Lung microvascular endothelial cell (primary cell): Measurements from ENCODE around the gene ACSL3. TPM values are rescaled to one million over a fixed set of nuclear protein-coding genes. Genes with fewer than 3 reads are reported as not detected.

ENCODE experiments used
- DNase-seq, 2 donors: peaks; one replicate each; pipeline versions ENCODE4 v3.0.0 to v3.0.0-alpha.2; 2010; ENCODE audit warnings: low read depth in 2 of 2
- total RNA-seq: library from RNA; depleted of rRNA; stranded (reverse); fragments of >200 nt; gene quantifications from 2 replicates; pipeline ENCODE4 v1.2.1, GENCODE V29; 2014

Gene ACSL3
- total RNA-seq, 1 donor from 2014 or later: 109 TPM

DNA sequence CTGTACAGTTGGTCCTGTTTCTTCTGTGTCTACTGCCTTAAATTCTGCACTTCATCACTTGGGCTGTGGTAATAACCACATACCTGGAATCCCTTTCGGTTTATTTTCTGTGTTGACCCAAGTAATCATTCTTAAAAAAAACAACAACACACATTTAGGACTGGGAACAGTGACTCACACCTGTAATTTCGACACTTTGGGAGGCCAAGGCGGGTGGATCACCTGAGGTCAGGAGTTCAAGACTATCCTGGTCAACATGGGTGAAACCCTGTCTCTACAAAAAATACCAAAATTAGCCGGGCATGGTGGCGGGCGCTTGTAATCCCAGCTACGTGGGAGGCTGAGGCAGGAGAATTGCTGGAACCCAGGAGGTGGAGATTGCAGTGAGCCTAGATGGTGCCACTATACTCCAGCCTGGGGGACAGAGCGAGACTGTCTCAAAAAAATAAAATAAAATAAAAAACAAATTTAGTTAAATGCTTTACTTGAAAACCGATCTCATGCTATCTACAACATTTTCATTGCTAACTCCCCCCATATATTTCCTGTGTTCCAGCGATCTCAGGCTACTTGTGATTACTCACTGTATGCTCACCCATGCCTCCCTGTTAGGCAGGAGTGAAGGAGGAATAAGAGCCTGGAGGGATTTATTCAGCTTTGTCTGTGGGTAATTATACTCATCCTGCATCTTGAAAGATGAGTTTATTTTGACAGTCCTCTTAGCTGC is 18.2 kb downstream of the ACSL3 start:
- DNase-seq: peak in 1 of 2 donors; percentile 69

DNA sequence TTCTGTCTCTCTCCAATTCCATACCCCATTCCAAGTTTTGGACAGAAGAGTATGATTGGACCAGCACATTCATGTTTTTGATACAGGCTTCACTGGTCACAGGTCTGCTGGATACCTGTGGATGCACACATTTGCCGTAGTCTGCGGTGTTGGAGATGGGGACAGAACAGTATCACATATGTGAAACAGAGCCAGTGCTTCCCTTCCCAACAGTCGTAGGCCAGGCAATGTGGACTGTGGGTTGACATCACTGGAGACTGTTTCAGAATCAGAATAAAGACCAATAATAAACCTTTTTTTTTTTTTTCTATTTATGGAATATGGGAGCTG is 18.7 kb downstream of the ACSL3 start:
- DNase-seq: no peak

DNA sequence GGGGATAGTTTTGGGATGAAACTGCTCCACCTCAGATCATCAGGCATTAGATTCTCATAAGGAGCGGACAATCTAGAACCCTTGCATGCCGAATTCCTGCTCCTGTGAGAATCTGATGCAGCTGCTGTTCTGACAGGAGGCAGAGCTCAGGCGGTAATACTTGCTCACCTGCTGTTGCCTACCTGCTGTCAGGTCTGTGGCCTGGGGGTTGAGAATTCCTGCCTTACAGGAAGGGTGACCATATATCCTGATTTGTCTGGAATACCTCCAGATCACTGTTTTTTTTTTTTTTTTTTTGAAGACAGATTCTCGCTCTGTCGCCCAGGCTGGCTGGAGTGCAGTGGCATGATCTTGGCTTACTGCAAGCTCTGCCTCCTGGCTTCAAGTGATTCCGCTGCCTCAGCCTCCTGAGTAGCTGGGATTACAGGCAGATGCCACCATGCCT is 21.7 kb downstream of the ACSL3 start:
- no peak for DNase-seq

DNA sequence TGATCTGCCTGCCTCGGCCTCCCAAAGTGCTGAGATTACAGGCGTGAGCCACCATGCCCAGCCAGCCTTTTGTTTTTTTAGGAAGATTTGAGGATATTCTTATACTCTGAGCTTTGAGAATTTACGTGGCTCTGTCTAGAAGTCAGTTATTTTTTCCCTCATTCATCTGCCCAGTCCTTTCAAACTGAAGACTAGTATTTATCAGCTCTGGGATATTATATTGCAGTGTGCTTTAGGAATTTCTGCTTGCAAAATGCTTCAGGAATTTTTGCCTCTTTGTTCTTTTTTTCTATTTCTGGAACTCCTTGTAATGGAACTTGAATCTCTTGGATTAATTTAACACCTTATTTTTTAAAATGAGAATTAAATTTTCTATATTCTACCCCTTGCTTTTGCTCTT is 22.6 kb downstream of the ACSL3 start:
- DNase-seq: no peak

DNA sequence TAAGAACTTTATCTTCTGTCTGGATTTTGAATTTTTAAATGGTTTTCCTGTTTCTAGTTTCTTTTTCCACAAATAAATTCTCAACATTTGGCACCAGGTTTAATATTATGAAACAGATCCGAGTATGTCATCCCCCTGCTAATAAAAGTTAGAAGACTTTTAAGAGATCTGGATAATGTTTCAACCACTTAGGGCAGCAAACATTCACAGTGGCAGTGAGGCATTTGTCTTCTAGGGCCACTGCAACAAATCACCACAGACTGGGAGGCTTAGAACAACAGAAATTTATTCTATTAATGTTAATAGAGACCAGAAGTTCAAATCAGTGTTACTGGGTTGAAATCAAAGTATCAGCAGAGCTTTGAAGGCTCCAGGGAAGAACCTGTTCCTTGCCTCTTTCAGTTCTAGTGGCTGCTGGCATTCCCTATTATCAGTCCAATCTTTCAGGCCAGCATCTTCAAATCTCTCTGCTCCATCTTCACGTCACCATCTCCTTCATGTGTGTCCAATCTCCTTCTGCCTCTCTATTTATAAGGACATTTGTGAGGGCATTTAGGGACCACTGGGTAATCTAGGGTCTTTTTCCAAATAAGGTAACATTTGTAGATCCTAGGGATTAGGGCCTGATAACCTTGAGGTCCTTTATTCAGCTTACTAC is 23.4 kb downstream of the ACSL3 start:
- DNase-seq: no peak

DNA sequence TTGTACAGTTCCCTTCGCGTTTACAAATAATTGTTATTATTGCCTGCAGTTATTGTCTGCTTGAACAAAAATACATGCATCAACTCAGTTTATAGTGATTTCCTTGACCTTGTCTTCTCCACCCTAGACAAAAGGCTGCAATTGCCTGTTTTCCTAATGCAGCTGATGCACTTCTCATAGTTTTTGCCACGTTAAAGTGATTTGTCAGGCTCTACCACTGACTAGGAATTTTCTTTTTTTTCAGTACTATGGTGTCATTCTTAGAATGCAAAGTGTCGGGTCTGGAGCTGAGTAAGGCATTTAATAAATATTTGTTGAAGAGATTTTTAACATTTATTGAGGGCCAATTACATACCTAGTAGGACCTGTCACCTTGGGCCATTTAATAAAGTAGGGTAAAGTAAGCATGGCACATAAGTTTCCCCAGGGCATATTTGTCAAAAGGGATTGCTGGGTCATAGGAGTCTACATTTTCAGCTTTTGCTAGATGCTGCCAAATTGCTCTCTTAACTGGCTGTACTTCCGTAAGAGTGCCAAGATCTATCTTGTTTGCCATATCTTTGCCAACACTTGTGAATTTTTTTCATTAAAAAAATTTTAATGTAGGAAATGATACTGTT is 24.1 kb downstream of the ACSL3 start:
- no peak for DNase-seq

DNA sequence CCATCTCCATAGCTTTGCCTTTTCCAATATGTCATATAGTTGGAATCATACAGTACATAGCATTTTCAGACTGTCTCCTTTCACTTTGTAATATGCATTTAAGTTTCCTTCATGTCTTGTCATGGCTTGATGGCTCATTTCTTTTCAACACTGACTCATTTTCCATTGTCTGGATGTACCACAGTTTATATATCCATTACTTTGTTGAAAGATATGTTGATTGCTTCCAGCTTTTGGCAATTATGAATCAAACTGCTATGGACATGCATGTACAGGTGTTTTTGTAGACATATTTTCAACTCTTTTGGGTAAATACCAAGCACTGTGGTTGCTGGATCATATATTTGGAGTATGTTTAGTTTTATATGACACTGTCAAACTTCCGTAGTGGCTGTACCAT is 26.3 kb downstream of the ACSL3 start:
- DNase-seq: peak; percentile 26 to 48

DNA sequence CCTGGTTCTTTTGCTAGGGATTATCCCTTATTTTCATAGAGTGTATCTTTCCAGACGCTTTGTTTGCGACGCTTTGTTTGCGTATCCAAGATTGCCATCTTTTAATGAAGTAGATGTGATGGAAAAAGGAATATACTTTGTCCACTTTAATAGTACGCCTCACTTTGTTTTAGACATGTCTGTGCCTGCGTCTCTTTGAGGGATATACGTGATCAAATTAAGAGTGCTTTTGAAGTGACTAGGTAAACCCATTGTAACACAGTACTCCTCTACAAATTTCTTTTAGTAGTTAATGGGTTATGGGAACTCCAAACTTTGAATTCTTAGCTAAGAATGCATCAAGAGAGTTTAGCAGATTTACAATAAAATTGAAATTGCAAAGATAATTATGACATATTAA is 27.9 kb downstream of the ACSL3 start:
- DNase-seq: no peak

DNA sequence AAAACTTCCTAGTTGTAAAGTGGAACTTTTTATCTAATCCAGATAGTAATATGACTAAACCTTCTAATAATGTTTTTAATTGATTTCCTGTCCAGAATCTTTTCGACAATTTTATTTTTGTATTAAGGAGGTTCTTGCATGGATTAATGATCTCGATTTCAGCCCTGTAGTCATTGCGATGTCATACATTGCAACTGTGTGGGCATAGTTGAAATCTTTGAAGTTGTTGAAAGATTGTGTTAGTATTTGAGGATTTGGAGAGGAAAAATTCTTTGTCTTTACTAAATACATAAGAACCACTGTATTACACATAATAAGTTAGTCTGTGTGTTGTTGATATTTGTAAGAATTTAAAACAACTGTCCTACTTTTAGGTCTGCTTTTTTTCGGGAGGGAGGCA is 31.1 kb downstream of the ACSL3 start:
- DNase-seq: peak; percentile 20 to 21

DNA sequence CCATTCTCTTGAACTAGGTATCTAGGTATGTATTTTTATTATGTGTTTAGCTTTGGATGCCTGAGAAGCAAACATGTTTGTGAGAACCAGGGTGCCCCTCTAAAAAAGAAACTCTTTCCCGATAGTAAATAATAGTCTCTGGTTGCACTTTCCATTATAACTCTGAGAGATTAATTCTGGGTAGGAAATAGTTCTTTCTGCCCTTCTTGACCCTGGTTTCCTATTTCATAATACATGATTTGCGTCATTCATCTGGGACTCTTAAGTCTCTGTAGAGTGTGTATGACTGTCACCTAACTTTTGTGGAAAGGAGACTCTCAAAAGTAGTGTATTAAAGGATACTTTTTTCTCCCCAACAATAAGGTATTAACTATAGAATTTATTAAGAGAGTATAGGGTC is 31.5 kb downstream of the ACSL3 start:
- peak; percentile 64 to 85 for DNase-seq

DNA sequence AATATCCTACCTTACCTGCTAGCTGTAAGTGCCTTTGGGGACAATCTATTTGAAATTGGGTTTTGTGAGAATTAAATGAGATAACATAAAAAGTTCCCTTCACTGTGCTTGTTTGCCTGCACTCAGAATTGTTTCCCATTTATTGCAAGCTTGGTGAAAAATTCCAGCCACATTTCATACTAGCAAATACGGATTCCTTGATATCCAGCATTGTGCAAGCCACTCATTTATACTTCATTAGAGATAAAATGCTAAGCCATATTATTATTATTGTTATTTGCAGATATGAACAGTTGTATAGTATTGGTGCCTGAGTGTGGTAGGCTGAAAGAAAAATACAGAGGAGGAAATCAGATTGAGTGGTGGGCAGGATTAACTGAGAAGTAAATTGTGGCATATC is 31.9 kb downstream of the ACSL3 start:
- DNase-seq: no peak

DNA sequence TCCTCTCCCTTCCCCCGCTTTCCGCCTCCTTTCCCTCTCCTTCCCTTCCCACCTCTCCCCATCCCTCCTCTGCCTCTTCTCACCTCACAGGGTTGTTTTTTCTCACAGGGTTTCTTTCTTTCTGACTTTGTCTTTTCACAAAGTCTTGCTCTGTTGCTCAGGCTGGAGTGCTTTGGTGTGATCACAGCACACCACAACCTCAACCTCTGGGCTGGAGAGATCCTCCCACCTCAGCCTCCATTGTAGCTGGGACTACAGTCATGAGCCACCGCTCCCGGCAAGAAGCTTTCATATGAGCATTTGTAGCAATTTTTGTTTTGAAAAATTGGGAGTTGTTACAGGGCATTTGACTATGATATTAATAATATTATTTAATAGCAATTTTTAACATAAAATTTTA is 32.9 kb downstream of the ACSL3 start:
- no peak for DNase-seq

DNA sequence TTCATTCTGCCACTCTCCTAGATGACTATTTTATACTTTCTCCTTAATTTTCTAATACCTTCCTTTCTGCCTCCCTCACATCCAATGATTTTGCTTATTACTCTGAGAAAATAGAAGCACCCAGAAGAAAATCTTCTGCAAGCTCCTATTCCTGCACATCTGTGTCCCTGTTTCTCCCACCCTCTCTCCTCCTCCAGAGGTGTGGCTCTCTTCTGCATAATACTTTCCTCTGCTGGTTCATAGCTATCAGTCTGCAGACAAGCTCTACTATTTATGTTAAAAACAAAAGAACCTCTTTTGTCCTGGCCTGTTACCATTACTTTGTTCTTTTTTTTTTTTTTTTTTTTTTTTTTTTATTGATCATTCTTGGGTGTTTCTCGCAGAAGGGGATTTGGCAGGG is 34.3 kb downstream of the ACSL3 start:
- no peak for DNase-seq

DNA sequence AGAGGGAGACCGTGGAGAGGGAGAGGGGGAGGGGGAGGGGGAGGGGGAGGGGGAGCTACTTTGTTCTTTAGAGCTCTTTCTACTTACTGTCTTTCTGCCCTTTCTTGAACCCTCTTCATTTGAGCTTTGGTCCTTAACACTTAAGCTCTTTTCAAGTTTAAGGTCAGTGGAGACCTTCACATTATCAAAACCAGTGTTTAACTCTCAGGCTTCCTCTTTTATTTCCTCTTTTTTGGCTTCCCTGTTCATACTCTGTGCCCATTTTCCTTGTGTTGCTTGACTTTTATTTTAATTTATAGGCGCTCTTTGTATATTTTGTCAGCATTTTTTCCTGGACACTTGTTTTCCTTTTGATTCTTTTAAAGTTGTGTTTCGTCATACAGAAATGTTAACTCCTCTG is 37.1 kb downstream of the ACSL3 start:
- peak in 1 of 2 donors; percentile 12 for DNase-seq

DNA sequence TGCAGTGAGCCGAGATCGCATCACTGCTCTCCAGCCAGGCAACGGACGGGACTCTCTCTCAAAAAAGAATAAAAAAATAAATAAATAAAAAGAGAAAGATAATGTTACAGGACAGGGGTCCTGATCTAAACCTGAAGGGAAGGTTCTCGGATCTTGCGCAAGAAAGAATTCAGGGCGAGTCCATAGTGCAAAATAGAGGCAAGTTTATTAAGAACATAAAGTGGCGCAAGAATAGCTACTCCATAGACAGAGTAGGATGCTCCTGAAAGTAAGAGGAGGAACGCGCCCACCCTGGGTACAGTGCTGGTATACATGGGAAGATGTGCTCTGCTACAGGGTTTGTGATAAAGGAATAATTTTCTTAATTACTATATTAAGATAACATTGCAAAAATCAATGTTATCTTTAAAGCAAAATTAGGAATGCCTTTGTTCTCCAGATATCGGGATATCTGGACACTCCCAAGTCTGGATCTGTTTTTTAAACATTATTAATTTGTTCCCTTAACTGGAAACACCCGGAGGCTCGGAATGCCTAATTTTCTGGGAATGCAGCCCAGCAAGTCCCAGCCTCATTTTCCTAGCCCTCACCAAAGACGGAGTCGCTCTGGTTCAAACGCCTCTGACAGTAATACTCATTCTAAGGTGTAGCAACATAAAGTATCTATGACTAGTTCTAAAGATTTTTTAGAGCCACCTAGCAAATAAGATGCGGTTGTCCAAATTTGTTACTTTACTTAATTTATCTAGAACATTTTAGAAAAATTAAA is 38.8 kb downstream of the ACSL3 start:
- no peak for DNase-seq

DNA sequence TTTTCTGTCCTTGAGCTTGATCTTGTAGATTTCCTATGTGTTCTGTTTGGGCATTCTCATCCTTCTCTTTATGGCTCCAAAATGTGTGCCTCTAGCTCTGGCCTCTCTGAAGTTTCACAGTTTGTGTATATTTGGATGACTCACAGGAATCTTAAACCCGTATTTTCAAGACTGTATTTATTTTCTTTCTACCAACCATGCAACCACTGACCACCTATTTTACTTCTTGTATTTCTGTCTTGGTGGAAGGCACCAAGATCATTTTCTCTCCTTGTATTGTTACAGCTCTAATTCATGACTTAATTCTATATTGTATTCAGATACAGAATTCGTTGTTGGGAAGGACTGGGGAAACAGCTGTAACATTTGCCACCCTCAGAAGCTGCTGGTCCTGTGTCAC is 39.5 kb downstream of the ACSL3 start:
- peak in 1 of 2 donors; percentile 55 for DNase-seq

DNA sequence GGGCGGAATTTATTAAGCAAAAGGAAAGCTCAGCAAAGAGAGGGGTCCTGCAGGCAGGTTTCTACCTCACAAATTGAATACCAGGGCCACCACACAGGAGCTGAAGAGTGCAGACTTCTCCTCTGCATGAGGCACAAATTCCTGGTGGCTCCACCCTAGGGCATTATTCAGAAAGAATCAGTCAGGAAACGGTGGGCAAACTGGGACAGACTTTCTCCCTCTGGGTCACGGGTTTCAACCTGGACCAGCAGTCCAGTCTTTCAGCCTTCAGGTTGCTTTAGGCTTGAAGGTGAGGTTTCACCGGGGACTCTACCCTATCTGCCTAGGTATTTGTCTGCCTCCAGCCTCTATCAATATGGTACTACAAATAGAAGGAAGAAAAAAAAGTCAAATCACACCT is 41.8 kb downstream of the ACSL3 start:
- DNase-seq: no peak

DNA sequence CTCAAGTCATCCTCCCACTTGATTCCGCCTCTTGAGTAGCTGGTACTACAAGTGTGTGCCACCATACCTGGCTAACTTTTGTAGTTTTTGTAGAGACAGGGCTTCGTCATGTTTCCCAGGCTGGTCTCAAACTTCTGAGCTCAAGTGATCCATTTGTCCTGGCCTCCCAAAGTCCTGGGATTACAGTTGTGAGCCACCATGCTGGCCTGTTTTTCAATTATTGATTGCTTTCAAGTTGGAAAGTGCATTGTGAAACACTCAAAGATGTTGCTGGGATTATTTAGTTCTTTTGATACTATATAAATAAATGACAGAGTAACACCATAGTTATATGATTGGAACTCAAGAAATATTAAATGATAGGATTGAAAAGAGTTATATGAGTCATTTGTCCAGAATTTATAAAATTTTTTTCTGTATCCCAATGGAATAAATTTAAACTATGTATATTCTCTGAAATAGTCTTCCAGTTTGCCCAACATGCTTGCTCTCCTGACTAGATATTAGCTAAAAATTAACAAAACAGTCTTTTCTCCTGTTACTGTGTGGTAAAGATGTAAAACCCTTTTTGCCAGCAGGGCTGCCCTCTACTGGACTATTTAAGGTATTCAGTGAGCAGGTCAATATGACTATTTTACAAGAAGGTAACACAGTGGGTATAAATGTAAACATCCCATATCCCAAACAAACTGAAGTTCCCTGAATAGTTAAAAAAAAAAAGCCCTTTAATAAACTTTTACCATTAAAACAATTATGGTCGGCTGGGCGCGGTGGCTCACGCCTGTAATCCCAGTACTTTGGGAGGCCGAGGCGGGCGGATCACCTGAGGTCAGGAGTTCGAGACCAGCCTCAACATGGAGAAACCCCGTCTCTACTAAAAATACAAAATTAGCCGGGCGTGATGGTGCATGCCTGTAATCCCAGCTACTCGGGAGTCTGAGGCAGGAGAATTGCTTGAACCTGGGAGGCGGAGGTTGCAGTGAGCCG is 42.7 kb downstream of the ACSL3 start:
- peak; percentile 72 to 79 for DNase-seq

DNA sequence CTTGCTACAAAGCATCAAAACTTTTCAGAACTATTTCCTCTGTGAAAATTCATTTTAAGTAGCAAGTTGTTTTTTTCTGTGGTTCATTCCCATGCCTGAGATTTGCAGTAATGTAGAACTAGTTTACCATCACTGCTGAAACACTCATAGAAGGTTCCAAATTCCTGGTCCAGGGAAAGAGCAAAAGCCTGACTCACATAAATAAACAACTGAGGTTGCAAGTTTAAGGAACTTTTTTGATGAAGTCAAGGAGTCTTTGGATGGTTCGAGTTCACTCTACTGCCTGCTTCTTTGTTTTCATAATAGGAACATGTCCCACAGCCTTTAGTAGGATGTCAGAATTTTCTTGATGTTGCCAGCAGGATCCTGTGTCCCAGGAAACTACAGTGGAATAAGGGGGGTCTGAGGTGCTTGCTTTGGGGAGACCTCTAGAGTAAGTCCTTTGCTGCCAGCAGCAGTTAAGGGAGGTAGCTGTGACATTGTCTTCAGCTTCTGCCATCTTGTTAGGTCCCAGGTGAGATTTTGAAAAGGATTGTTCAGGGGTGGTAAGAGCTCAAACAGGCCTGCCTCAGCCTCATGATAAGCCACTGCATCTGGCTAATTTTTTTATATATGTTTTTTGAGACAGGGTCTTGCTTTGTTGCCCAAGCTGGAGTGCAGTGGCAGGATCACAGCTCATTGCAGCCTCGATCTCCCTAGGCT is 43.9 kb downstream of the ACSL3 start:
- DNase-seq: peak in 1 of 2 donors; percentile 36

DNA sequence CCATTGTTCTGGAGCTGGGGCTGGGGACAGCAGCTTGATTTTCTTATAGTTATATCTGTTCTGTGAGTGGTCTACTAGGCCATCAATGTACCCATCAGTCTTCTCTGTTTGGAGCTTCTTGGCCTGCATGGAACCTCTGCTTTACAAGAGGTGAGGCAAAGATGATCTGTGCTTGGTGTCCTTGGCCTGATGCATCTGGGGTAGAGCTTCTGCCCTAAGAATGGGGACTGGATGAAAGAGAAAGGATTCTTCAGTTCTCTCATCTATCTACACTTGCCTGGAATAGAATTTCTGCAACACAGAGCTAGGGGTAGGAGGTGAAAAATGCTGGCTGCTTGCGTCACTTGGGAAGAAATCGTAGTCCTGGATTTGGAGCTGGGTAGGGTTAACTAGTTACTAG is 46.2 kb downstream of the ACSL3 start:
- no peak for DNase-seq
